ENCODE measurements around the gene PARP8.
A peak's percentile ranks its signal among the peaks of the same experiment; 100 is the strongest.

Gene PARP8

DNA sequence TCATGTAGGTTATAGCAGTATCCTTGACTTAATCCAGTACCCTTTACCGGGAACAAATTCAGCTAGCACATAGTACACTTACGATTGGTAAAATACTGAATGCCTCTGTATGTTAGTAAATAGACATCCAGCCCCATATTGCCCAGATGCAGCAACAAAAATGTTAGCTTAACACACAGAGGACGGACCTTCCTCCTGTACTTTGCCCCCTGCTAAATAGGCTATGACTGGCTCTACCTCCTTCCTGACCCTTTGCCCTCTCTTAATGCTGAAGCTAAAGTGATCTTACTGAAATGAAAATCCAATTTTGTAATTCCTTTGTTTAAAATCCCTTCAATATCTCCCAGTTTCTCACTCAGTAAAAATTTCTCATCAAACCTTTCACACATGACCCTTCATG, 183.1 kb downstream of the PARP8 start:
- TF ChIP-seq, protein P1, sequence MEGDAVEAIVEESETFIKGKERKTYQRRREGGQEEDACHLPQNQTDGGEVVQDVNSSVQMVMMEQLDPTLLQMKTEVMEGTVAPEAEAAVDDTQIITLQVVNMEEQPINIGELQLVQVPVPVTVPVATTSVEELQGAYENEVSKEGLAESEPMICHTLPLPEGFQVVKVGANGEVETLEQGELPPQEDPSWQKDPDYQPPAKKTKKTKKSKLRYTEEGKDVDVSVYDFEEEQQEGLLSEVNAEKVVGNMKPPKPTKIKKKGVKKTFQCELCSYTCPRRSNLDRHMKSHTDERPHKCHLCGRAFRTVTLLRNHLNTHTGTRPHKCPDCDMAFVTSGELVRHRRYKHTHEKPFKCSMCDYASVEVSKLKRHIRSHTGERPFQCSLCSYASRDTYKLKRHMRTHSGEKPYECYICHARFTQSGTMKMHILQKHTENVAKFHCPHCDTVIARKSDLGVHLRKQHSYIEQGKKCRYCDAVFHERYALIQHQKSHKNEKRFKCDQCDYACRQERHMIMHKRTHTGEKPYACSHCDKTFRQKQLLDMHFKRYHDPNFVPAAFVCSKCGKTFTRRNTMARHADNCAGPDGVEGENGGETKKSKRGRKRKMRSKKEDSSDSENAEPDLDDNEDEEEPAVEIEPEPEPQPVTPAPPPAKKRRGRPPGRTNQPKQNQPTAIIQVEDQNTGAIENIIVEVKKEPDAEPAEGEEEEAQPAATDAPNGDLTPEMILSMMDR (IDR thresholded peaks at IDR 0.05; ENCODE audit: extremely low read depth, missing control alignments), result no peak
- DNase-seq (ENCODE audit: low spot score), result no peak

GRCh38 chr5:50853151-50853550, 186.7 kb downstream of the PARP8 start:
- peak; percentile 25 for DNase-seq (ENCODE audit: low spot score)
- TF ChIP-seq, protein P1 (IDR thresholded peaks at IDR 0.05; ENCODE audit: extremely low read depth, missing control alignments), result no peak

DNA sequence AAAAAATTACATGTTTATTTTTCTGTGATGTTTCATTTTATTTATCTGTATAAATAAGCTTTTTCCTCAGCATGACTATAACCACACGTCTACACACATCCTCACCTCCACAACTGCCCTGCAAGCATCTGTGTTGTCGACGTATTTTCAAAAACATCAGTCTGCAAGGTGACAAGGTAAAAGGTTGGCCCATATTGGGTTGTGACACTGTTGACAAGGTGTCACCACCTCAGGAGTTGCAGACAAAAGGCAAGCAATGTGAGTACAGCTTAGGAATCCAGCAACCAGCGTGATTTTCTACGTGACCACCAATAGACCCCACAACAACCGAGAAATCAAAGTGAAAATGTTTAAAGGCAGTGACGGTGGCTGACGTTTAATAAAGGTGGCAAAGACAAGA, 187.6 kb downstream of the PARP8 start:
- TF ChIP-seq, protein P1 (IDR thresholded peaks at IDR 0.05; ENCODE audit: extremely low read depth, missing control alignments), result no peak
- DNase-seq (ENCODE audit: low spot score), result no peak

DNA sequence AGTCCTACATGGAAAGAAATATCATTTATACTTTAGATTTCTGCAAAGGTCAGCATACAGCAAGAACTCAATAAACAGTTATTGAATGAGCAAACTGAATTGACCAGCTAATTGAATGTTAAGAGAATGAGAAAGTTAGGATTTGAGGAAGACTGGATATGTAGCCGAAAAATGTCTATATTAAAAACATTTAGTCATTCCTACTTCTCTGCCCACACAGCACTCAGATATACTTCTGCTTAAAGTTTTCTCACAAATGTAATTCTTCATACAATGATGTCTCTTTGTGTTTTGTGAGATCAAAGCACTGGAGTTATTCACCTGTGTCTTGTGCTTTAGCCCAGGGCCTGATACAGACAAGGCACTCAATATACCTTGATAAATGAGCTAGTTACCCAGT, 188.6 kb downstream of the PARP8 start:
- no peak for DNase-seq (ENCODE audit: low spot score)
- TF ChIP-seq, protein P1 (IDR thresholded peaks at IDR 0.05; ENCODE audit: extremely low read depth, missing control alignments), result no peak

GRCh38 chr5:50856401-50857119, 190.1 kb downstream of the PARP8 start:
- DNase-seq (ENCODE audit: low spot score), result peak; percentile 34
- TF ChIP-seq, protein P1 (IDR thresholded peaks at IDR 0.05; ENCODE audit: extremely low read depth, missing control alignments), result no peak

DNA sequence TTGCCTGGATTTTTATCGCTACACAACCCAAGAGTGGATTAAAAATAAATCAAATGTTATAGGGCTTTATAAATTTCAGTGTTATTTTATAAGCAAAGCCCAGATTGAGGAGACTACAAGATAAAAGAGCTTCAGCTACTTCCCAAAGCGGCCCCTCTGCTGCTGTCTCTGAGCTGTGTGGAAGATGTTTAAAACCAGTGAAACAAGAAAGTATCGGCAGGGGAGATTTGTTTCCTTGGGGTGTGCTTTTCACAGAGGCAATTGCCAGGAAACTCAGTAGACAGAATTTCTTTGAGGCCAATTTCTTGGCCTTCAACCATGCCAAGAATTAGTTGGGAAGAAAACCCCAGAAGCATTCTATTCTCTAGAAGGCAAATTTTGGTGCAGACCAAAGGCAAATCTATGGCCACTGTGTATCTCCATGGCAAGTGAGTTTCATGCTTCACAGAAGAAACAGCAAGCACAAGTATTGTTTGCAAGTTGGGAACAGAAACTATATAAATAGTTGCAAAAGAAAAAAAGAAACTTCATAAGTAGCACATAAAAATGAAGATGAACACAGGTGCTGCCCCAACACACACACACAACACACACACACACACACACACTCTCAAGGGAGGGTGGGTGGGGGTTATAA, 197.2 kb downstream of the PARP8 start:
- TF ChIP-seq, protein P1 (IDR thresholded peaks at IDR 0.05; ENCODE audit: extremely low read depth, missing control alignments), result no peak
- DNase-seq (ENCODE audit: low spot score), result no peak

DNA sequence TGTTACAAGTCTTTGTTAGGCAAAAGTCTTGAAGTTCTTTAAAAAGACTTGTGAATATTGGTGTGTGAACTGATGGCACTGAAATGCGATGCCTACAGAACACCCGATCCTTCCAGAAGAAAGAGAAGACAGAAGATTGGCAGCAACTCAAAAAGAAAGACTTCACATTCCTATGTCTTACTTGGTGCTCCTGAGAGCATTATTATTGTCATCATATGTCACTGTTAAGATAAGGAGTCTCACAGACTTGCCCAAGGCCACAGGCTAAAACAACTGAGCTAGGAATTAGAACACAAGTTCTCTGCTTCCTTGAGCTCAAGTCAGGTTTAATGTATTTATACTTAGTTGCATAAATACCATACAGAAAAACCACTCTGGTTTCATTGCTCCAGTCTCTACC, 198.0 kb downstream of the PARP8 start:
- no peak for DNase-seq (ENCODE audit: low spot score)
- TF ChIP-seq, protein P1 (IDR thresholded peaks at IDR 0.05; ENCODE audit: extremely low read depth, missing control alignments), result no peak
